Trophoblast cell (in vitro differentiated cells and primary cell): ENCODE results near the gene ZIC2.

ENCODE experiments used
- DNase-seq, 2 donors: peaks; one replicate each; pipeline ENCODE4 v3.0.0-alpha.2; 2016
- H2AFZ ChIP-seq: 2 replicates; pipeline ENCODE4 v1.6.1; 2013; ENCODE audit warnings: low read length, moderate library complexity, mild to moderate bottlenecking; ENCODE audit not compliant: insufficient read depth, poor library complexity
- H2AK5ac ChIP-seq: 2 replicates; pipeline ENCODE4 v1.6.1; 2013; ENCODE audit warnings: mild to moderate bottlenecking, low read length
- H2BK120ac ChIP-seq: 2 replicates; pipeline ENCODE4 v1.6.1; 2013; ENCODE audit warnings: low read length, mild to moderate bottlenecking, moderate library complexity; ENCODE audit not compliant: insufficient read depth, poor library complexity
- H2BK12ac ChIP-seq: 2 replicates; pipeline ENCODE4 v1.6.1; 2013; ENCODE audit warnings: mild to moderate bottlenecking, low read length, moderate library complexity
- H2BK5ac ChIP-seq: 2 replicates; pipeline ENCODE4 v1.6.1; 2013; ENCODE audit warnings: low read length, low read depth, moderate library complexity, mild to moderate bottlenecking; ENCODE audit not compliant: poor library complexity
- H3K14ac ChIP-seq: 2 replicates; pipeline ENCODE4 v1.6.1; 2013; ENCODE audit warnings: mild to moderate bottlenecking, low read length
- H3K18ac ChIP-seq: 2 replicates; pipeline ENCODE4 v1.6.1; 2013; ENCODE audit warnings: mild to moderate bottlenecking, low read length
- H3K23ac ChIP-seq: 2 replicates; pipeline ENCODE4 v1.6.1; 2013; ENCODE audit warnings: low read length
- H3K27ac ChIP-seq: 2 replicates; pipeline ENCODE4 v1.5.1; 2013; ENCODE audit warnings: low read depth, mild to moderate bottlenecking, inconsistent platforms, low read length, moderate library complexity
- H3K27me3 ChIP-seq: 2 replicates; pipeline ENCODE4 v1.6.1; 2013; ENCODE audit warnings: inconsistent platforms, mild to moderate bottlenecking, low read length, moderate library complexity; ENCODE audit not compliant: insufficient read depth
- H3K36me3 ChIP-seq, 2 experiments: 1 replicate in 1 of 2; 2 replicates in 1 of 2; pipeline ENCODE4 v1.6.1; 2013; ENCODE audit warnings: low read length in 2 of 2, mild to moderate bottlenecking in 2 of 2, moderate library complexity in 1 of 2; ENCODE audit not compliant: insufficient read depth in 2 of 2, control insufficient read depth in 1 of 2
- H3K4ac ChIP-seq: 2 replicates; pipeline ENCODE4 v1.6.1; 2013; ENCODE audit warnings: low read depth, mild to moderate bottlenecking, low read length, moderate library complexity
- H3K4me1 ChIP-seq, 2 experiments: 1 replicate in 1 of 2; 2 replicates in 1 of 2; pipeline ENCODE4 v1.6.1; 2013; ENCODE audit warnings: low read length in 2 of 2, mild to moderate bottlenecking in 2 of 2, moderate library complexity in 1 of 2; ENCODE audit not compliant: insufficient read depth in 2 of 2, control insufficient read depth in 1 of 2
- H3K4me2 ChIP-seq: 2 replicates; pipeline ENCODE4 v1.6.1; 2013; ENCODE audit warnings: inconsistent platforms, mild to moderate bottlenecking, low read length, moderate library complexity
- H3K4me3 ChIP-seq: 2 replicates; pipeline ENCODE4 v1.5.1; 2013; ENCODE audit warnings: mild to moderate bottlenecking, low read depth, low read length, inconsistent platforms
- H3K79me1 ChIP-seq: one replicate; pipeline ENCODE4 v1.6.1; 2013; ENCODE audit warnings: low read length
- H3K79me2 ChIP-seq: 2 replicates; pipeline ENCODE4 v1.6.1; 2013; ENCODE audit warnings: low read length, mild to moderate bottlenecking; ENCODE audit not compliant: control insufficient read depth, insufficient read depth, poor library complexity
- H3K9ac ChIP-seq: 2 replicates; pipeline ENCODE4 v1.6.1; 2013; ENCODE audit warnings: mild to moderate bottlenecking, low read length
- H3K9me3 ChIP-seq: 2 replicates; pipeline ENCODE4 v1.6.1; 2013; ENCODE audit warnings: low read depth, mild to moderate bottlenecking, control low read depth, inconsistent platforms, low read length; ENCODE audit not compliant: insufficient read depth
- H4K12ac ChIP-seq: 2 replicates; pipeline ENCODE4 v1.6.1; 2013; ENCODE audit warnings: low read depth, mild to moderate bottlenecking, low read length, moderate library complexity
- H4K8ac ChIP-seq: 2 replicates; pipeline ENCODE4 v1.6.1; 2013; ENCODE audit warnings: low read depth, mild to moderate bottlenecking, low read length, moderate library complexity
- H4K91ac ChIP-seq: one replicate; pipeline ENCODE4 v1.6.1; 2013; ENCODE audit warnings: low read depth, mild to moderate bottlenecking, low read length, moderate library complexity
- WGBS: extraction: QIAGEN DNeasy Blood & Tissue Kit; methylation state at CpG from one replicate; pipeline ENCODE4 v1.1.7; 2013; ENCODE audit warnings: missing lambda C conversion rate; ENCODE audit not compliant: insufficient read length, insufficient coverage; ENCODE audit errors: extremely low coverage; 5-methylcytosine and 5-hydroxymethylcytosine counted together

The ZIC2 gene

GRCh38 chr13:99959540-99960230 is 21.9 kb upstream of the ZIC2 start:
- Histone ChIP-seq H4K12ac (no peak overlapping the region), H2AFZ (no peak overlapping the region), H3K14ac (no peak overlapping the region), H3K36me3 (no peaks in the 10 kb centered on the region), H3K18ac (no peak overlapping the region), H3K79me1 (no peaks in the 10 kb centered on the region), H2BK12ac (no peak overlapping the region), H3K4me2 (no peak overlapping the region), H3K27me3 (peaks cover 70% of the 10 kb centered on the region), H2BK120ac (no peak overlapping the region), H4K91ac (no peak overlapping the region), H2BK5ac (no peak overlapping the region), H3K4ac (no peak overlapping the region), H3K9ac (no peak overlapping the region), H3K23ac (no peak overlapping the region), H3K79me2 (no peaks in the 10 kb centered on the region), H2AK5ac (no peak overlapping the region), H3K27ac (no peak overlapping the region), H3K9me3 (peaks cover 5% of the 10 kb centered on the region), H3K4me1 (peaks cover 11% of the 10 kb centered on the region in 2 experiments), H3K4me3 (no peak overlapping the region), H4K8ac (no peak overlapping the region)
- no peak for DNase-seq
- WGBS, result no CpG with 5 or more reads among the region's 49 CpGs

GRCh38 chr13:99960663-99961311 is 20.8 kb upstream of the ZIC2 start:
- Histone ChIP-seq H3K4me2 (no peak overlapping the region), H2AK5ac (no peak overlapping the region), H4K12ac (no peak overlapping the region), H2BK5ac (no peak overlapping the region), H4K8ac (no peak overlapping the region), H3K27me3 (peaks cover 59% of the 10 kb centered on the region), H3K79me1 (no peaks in the 10 kb centered on the region), H3K14ac (no peak overlapping the region), H3K18ac (no peak overlapping the region), H4K91ac (no peak overlapping the region), H3K9ac (no peak overlapping the region), H3K4ac (no peak overlapping the region), H3K79me2 (no peaks in the 10 kb centered on the region), H2BK12ac (no peak overlapping the region), H2BK120ac (no peak overlapping the region), H3K9me3 (peaks cover 5% of the 10 kb centered on the region), H3K4me1 (peaks cover 8 to 9% of the 10 kb centered on the region in 2 experiments), H3K27ac (no peak overlapping the region), H3K36me3 (no peaks in the 10 kb centered on the region), H3K4me3 (no peak overlapping the region), H3K23ac (no peak overlapping the region), H2AFZ (no peak overlapping the region)
- no CpG with 5 or more reads among the region's 13 CpGs for WGBS
- DNase-seq, result no peak

DNA sequence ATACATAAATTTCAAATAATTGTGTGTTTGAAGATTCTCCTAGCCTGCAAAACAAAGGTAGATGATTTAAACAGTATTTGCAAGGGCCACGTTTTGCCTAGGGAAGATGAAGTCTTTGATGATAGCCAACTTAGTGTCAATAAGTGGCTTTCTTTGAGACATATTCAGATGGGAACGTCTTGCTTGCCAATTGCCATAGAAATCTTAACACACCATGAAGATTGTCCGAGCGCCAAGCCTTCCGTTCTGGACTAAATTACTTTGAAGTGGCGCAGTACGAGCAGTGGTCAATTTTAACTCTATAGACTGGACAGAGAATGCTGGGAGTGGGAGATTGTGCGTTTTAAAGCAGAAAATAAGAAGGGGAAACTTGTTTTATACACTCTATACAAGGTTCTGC is 19.9 kb upstream of the ZIC2 start:
- Histone ChIP-seq H3K18ac (no peak overlapping the region), H3K27me3 (peaks cover 50% of the 10 kb centered on the region), H2BK120ac (no peak overlapping the region), H2AFZ (no peak overlapping the region), H3K4me1 (peaks cover 2 to 5% of the 10 kb centered on the region in 2 experiments), H4K12ac (no peak overlapping the region), H3K36me3 (no peaks in the 10 kb centered on the region), H2BK12ac (no peak overlapping the region), H3K9me3 (peaks cover 3% of the 10 kb centered on the region), H4K91ac (no peak overlapping the region), H3K9ac (no peak overlapping the region), H3K23ac (no peak overlapping the region), H3K4me3 (no peak overlapping the region), H2BK5ac (no peak overlapping the region), H3K79me2 (no peaks in the 10 kb centered on the region), H3K4ac (no peak overlapping the region), H3K14ac (no peak overlapping the region), H3K27ac (no peak overlapping the region), H3K4me2 (no peak overlapping the region), H2AK5ac (no peak overlapping the region), H4K8ac (no peak overlapping the region), H3K79me1 (no peaks in the 10 kb centered on the region)
- no CpG with 5 or more reads among the region's 8 CpGs for WGBS
- no peak for DNase-seq

GRCh38 chr13:99962242-99962641 is 19.3 kb upstream of the ZIC2 start:
- Histone ChIP-seq H3K4me1 (peaks cover 2 to 5% of the 10 kb centered on the region in 2 experiments), H4K12ac (no peak overlapping the region), H3K27me3 (peaks cover 44% of the 10 kb centered on the region)

More at GRCh38 chr13:99962242-99962641, 19.3 kb upstream of the ZIC2 start:
- Histone ChIP-seq H3K14ac (no peak overlapping the region), H3K23ac (no peak overlapping the region), H3K18ac (no peak overlapping the region), H2BK12ac (no peak overlapping the region), H3K4me3 (no peak overlapping the region), H2AFZ (no peak overlapping the region), H2AK5ac (no peak overlapping the region), H3K79me1 (no peaks in the 10 kb centered on the region), H3K27ac (no peak overlapping the region), H2BK5ac (no peak overlapping the region), H3K9ac (no peak overlapping the region), H4K8ac (no peak overlapping the region), H4K91ac (no peak overlapping the region), H3K79me2 (no peaks in the 10 kb centered on the region), H2BK120ac (no peak overlapping the region), H3K36me3 (no peaks in the 10 kb centered on the region), H3K9me3 (peaks cover 3% of the 10 kb centered on the region), H3K4ac (no peak overlapping the region), H3K4me2 (no peak overlapping the region)
- DNase-seq, result no peak
- WGBS, result no CpG with 5 or more reads among the region's 1 CpG
